OCI-LY1 (cell line): ENCODE data around the gene LGR4.

ENCODE experiments used
- CTCF ChIP-seq: fragments of 200-600 bp; sonication (generic), shearing (Covaris generic); IDR thresholded peaks from 2 replicates; pipeline ENCODE4 v1.5.1; 2017; ENCODE audit warnings: mild to moderate bottlenecking, antibody characterized with exemption, low read length, moderate library complexity, mixed read lengths
- EZH2 ChIP-seq: fragments of 200-600 bp; sonication (generic), shearing (Covaris generic); IDR thresholded peaks from 2 replicates; pipeline ENCODE4 v1.8.0; 2017; ENCODE audit warnings: borderline replicate concordance, mixed run types, mild to moderate bottlenecking, antibody characterized with exemption, low read length, moderate library complexity, mixed read lengths

- TF ChIP-seq CTCF (no peak), EZH2 (no peak)
Measured at GRCh38 chr11:27443227-27443626, 29.4 kb downstream of the LGR4 start.
